T-helper 9 cell (primary cell): Measurements from ENCODE around the gene WDR88.
"Not testable (repeated sequence)": the region's sequence is repeated elsewhere in the genome, so short reads cannot be mapped to it uniquely, and the experiment has no call there.

Source experiments
- DNase-seq: peaks from one replicate; pipeline ENCODE4 v3.0.0-alpha.2; 2020
- total RNA-seq, 2 donors: gene quantifications; one replicate each; lab custom pipeline; 2026; lab: John Stamatoyannopoulos, UW

Gene WDR88, protein sequence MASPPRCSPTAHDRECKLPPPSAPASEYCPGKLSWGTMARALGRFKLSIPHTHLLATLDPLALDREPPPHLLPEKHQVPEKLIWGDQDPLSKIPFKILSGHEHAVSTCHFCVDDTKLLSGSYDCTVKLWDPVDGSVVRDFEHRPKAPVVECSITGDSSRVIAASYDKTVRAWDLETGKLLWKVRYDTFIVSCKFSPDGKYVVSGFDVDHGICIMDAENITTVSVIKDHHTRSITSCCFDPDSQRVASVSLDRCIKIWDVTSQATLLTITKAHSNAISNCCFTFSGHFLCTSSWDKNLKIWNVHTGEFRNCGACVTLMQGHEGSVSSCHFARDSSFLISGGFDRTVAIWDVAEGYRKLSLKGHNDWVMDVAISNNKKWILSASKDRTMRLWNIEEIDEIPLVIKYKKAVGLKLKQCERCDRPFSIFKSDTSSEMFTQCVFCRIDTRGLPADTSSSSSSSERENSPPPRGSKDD
- 0 reads per million in 2 donors for total RNA-seq

DNA sequence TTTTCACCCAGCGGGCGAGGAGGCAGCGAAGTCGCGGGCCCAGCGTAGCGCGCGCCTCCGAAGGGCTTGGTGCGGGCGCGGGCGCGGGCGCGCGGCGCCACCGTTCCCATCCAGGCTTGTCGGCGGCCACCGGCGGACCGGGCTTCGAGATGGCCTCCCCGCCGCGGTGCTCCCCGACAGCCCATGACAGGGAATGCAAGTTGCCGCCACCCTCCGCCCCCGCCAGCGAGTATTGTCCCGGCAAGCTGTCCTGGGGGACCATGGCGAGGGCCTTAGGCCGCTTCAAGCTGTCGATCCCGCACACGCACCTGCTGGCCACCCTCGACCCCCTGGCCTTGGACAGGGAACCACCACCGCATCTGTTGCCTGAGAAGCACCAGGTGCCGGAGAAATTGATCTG, at the start of gene WDR88:
Gene WDR88 (plus strand): TSS at position 94 of the 400 bp plus-strand sequence. CDS start 56 bp downstream, at position 150.
- no peak for DNase-seq

DNA sequence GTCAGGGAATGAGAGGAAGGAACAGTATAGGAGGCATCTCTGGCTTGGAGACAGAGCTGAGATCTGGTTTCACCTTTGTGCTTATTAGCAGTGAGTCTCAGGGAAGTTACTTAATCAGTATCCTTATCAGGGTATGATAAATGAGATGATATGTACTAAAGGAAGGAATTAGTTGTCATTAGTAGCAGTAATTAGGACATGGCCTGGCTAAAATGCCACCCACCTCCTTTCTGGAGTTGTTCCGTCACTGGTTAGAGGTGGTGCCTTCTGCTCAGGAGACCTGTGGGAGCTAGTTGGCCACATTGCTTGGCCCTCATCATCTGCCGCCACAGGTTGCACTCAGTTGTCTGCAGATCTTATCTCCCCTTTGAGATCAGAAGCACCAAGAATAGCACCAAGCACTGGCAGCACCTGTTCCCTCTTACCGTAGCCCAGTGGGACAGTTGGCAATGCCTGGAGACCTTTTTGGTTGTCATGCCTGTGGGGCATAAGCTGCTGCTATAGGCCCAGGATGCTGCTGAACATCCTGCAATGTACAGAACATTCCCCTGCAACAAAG, 46.3 kb upstream of the WDR88 start:
- DNase-seq: no peak

DNA sequence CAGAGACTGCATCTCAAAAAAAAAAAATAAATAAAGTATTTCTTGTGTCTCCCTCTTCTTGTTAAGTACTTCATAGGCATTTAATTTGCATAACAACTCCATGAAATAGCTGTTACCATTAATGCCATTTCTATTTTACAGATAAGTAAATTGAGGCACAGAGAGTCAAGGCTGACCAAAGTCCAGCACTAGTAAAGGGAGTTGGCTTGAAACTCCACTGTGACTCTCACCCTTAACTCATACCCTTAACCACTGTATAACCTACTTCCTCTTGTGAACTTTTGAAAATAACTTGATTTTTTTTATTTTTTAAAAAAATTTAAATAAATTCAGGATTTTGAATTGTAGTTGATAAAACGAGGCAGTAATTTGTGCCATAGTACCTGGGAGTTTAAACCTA, 45.0 kb upstream of the WDR88 start:
- no peak for DNase-seq

DNA sequence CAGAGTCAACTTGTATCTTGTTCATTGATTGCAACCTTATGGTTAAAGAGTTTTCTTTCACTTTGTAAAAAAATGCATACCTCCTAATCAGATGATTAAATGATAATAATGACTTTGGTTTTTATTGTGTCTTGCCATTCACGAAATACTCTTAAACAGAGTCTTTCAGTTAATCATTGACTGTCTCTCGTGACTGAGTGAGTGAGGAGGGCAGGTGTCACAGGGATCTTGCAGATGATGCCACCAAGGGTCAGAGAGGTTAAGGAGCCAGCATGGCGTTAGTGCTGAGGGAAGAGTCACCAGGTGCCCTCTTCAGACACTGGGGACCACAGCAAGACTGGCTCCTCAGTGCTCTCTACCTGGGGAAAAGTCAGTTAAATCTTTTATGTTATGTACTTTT, 42.9 kb upstream of the WDR88 start:
- DNase-seq: no peak

DNA sequence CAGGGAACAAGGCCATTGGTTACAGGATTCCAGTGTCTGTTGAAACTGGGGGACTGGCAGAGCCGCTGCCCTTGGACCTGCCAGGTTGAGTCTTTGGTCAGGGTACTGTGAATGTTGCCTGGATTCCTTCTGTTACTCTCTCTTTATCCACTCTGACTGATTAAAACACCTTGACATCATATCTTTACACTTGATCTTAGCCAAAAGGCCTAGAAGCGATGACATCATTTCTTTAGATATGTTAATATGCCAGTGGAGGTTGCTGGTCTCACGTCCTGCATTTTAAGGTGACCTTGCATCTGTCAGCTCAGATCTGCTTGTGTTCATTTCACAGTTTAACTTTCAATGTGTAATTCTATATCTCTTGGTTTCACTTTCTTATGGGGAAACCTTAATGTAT, 41.7 kb upstream of the WDR88 start:
- DNase-seq: no peak

DNA sequence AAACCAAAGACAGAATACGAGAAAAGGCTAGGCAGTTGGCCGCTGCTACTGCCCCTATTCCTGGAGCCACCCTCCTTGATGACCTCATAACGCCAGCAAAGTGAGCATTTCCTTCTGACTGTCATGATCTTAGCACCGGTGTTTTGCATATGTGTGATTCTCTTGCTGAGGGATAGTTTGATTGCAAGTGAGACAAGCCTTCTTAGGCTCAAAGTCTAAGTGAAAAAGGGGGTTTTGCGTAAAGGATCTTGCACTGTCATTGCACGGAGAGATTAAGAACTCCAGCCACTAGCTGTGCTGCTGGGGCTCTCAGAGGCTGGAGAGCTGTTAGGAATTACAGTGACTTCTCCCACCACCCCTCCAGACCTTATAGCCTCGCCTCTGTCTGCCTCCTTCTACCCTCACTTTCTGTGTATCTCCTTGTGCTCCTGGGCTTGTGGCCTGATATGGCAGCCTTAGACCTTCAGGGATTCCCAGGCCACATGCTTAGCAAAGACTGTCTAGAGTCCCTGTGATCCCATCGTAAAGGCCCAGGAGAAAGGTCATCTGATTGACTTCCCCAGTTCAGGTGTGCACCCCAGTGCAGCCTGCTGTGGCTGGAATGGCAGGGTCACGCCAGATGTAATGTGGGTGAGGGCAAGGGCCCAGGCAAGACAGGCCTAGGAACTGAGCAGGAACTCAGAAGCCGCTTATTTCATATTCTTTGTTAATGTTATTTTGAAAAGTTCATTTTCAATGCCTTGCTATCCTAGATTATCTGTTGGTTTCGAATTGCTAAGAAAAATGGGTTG, 38.3 kb upstream of the WDR88 start:
- no peak for DNase-seq

DNA sequence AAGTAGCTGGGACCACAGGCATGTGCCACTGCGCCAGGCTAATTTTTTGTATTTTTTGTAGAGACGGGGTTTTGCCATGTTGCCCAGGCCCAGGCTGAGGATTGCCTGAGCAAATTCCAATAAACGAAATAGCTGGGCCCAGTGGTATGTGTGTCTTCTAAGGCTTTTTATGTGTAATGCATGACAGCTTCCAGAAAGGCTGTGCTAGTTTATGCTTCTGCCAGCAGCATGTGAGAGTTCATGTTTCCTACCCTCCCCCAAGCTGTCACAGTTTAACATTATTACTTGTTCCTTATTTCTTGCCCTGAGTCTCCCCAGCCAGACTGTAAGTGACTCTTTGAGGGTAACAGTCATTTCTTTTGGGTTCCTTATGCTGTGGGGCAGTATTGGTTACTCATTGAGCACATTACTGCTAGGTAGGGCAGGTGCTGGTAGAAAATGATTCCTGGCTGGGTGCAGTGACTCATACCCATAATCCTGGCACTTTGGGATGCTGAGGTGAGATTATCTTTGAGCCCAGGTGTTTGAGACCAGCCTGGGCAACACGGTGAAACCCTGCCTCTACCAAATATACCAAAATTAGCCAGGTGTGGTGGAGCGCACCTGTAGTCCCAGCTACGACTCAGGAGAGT, 37.4 kb upstream of the WDR88 start:
- DNase-seq: no peak

DNA sequence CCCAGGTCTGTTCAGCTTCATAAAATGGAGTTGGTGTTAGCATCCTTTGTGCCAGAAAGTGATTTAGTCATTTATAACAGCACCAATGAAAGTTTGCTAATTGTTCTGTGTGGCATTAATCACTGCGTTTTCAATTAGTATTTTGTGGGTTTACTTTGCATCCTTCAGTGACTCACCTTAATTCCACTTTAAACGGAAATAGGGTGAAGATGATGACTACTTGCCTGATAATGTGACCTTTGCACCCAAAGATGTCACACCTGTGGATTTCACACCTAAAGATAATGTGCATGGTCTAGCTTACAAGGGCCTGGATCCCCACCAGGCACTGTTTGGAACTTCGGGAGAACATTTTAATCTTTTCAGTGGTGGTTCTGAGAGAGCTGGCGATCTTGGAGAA, 35.9 kb upstream of the WDR88 start:
- no peak for DNase-seq

DNA sequence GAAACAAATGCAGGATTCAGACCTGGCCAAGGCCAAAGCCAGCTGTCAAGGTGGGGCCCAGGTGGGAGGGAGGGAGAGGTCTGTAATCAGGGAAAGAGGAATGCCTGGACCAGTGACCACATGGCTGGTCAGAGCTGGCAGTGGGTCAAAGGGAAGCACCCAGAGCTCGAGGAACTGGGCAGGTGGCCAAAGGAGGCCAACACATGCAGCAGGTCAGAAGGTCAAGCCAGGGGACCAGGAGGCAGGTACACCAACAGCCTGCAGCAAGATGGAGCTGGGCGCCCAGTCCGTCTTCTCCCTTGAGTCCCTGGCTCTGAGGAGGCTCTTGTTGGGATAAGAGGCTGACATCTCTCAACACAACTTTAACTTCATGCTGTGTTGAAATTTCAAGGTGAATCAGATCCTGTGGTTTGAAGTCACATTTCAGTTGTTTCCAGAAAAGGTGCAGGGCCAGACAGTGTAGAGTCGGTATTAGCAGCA, 33.8 kb upstream of the WDR88 start:
- no peak for DNase-seq

DNA sequence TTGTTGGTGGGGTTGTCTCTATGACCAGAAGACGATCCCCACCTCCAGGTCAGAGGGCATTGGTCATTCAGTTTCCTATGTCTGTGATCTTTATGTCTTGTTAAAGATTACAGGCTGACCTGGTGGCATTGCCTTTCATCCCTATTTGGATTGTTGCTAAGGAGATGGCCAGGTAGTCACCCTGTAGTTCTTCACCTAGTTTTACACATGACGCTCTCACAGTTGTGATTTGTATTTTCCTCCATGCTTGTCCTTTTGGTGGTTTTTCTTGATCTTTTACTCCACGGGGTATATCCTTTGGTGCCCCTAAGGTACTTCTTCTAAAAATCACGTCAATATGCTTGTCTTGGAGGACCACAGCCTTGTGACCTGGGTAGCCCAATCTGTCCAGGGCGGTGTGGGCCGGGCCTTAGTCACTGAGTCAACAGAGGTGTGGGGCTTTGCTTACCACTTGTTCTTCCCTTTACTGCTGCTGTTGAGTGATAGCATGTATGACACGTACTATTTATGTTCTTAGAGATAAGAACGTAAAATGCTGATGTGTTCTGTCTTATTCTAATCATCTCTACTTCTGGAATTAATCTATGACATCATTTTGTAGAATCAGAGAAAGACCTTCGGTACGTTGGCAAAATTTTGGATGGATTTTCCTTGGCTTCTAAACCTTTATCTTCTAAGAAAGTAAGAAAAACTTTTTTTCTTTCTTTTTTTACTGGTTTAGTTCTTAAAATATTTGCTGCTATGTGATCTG, 30.8 kb upstream of the WDR88 start:
- no peak for DNase-seq

DNA sequence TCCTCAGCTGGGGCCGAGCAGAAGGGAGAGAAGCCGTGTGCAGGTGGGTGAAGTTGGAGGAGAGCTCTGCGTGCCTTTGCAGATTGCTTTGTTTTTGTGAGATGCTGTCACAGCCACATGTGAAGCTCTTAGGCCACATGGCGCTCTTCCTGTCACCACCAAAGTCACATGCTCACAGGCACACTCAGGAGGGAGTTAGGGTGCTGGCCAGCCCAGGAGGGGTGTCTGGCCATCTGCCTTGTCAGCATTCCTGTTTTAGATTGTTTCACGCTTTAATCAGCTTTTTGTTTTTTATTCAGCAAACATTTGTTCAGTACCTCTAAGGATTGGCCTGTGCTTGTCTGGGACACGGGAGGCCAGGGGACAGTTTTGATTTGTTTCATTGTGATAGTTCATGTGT, 29.0 kb upstream of the WDR88 start:
- DNase-seq: no peak

DNA sequence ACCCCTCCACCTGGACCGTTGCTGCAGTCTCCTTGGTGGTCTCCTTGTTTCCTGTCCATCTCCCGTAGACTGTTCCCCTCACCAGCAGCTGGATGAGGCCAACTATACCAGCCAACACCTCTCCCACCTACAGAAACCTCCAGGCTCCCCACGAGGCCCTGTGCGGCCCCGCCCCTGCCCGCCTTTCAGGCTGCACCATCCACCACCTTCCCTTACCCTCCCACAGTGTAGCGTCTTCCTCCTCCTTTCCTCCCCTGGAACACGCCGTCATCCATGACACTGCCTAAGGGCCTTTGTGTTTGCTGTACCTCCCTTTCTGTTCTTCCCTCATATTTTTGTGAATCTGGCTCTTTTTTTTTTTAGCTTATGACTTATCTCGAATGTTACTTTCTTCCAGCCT, 23.8 kb upstream of the WDR88 start:
- DNase-seq: no peak

DNA sequence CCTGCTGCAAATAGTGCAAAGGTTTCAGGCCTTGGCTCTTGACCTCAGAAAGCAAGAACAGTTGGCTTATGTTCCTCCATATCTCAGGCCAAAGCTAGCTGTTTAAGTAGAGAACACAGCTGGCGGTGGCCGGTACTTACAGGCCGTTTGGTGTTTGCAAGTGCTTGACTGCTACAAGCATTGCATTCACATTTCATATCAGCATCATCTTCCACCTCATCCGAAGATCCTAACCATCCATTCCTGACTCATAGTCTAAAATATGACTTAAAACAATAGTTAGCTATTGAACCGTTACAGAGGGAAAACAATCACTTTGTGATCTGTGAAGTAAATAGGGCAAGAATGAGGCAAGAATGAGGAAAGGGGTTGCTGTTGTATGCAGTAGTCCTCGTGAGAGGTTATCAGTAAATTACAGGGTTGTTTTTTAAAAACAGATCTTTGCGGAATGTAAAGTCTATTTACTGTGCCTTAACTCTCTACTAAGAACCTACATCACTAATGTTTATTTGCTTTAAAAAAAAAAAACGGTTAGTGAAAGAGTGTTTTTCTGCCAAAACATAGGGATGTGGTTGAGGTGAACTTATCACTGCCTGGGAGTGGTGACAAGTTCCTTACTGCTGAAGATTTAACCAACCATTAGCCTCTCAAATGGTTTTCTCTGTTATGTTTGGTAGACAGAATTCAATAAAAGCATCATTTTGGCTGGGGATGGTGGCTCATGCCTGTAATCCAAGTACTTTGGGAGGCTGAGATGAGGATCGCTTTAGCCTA, 21.6 kb upstream of the WDR88 start:
- DNase-seq: no peak

DNA sequence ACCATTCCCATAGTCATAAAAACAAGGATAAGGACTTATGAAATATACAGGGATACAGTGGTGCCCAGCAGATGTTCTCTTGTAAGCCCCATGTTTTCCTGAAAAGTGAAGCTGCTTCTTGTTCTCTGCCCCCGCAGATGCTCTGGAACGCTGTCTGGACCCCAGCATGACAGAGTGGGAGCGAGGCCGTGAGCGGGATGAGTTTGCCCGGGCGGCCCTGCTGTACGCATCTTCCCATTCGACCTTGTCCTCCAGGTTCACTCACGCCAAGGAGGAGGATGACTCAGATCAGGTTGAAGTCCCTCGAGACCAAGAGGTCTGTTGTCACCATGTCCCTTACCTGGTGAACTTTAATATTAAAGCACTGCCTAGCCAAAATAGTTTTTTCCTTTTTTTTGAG, 20.3 kb upstream of the WDR88 start:
- DNase-seq: no peak

DNA sequence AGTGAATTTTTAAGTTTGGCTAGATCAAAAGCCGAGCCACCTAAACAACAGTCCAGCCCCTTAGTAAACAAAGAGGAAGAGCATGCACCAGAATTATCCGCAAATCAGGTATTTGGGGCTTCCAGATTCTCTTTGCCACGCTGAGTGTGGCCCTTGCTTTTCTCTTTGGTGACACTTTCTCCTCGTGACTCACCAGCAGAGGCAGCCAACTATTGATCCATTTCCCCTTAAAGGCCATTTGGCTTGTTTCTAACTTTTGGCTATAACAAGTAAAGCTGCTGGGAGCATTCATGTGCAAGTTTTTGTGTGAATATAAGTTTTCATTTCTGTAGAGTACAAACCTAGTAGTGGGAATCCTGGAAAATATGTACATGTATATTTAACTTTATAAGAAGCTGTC, 17.6 kb upstream of the WDR88 start:
- no peak for DNase-seq

DNA sequence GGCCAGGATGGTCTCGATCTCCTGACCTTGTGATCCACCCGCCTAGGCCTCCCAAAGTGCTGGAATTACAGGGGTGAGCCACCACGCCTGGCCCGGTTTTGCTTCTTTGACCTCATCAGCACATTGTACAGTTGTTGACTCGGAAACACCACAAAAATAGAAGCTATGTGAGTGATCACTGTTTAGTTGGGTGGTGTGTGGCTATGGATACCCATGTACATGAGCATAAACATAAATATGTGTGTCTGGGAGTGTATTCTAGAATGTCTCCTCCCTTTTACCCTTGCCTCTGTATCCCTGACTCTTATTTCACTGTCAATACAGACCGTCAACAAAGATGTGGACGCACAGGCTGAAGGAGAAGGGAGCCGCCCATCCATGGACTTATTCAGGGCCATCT, 14.4 kb upstream of the WDR88 start:
- DNase-seq: no peak

DNA sequence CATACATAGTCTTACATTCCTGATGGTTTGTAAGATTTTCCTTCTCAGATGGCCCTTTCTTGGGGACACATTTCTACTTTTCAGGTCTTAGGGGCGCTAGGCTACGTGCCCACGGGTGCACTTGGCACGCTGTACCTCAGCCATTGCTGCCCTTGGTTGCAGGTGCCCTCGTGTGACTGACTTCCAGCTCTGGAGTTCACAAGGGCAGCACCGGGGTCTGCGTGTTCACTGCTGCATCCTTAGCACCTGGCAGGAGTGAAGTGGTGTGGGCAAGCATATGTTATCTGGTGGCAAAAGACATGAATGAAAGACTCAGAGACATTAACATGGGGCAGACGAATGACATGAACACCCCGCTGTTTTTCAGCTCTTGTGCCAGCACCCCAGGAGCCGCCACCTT, 13.3 kb upstream of the WDR88 start:
- no peak for DNase-seq

DNA sequence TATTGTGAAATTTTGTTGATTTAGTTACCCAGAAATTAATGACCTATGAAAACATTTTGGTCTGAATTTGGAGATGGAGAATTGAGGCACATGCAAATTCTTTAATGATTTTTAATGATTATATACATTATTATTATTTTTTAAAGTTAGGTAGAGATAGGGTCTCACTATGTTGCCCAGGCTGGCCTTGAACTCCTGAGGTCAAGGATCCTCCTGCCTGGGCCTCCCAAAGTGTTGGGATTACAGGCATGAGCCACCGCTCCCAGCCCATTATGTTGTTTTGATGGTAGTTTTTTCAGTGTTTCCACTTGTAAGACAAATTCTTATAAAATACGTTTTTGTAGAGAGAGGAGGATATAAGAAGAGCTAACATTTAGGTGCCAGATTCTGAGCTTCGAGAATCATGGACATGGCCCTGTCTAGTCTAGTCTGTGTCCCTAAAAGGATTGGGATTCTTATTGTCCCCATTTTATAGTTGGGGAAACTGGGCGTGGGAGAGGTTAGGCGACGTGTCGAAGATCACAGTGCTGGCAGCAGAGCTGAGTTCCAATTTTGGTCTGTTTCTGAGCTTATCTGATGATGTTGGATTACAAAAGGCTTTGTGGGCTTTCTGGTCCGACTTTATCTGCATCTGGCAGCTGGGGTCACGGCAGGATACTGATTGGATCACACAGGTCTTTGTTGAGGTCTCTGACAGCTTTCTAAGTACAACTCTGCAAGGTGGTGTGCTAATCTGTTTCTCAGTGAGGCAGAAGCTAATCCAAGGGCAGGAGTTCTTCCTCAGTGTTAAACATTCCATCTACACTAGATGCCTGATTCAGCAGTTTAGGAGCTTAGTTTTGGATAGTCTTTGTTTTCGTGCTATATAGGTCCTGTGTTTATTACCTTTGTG, 7.5 kb upstream of the WDR88 start:
- no peak for DNase-seq

DNA sequence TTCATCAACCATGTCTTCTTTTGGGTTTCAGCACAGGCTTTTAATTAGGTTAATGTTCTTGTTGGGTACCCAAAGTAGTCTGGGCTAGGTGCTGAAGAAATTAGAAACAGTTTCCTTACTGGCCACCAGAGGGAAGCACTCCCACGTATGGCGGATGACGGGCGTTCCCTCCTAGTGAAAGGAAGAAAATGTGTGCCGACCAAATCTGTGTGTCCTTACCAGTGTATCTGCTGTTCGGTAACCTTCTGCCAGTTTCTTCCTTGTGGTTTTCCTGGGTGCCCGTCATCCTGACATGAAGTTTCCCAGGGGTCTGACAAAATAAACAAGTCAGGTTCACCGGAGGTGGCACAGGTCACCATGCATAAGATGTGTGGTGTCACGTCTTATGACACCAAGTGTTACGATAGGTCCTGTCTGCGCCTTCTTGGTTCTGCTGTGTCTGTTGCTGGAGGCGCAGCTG, 6.0 kb upstream of the WDR88 start:
- peak; percentile 27 for DNase-seq

DNA sequence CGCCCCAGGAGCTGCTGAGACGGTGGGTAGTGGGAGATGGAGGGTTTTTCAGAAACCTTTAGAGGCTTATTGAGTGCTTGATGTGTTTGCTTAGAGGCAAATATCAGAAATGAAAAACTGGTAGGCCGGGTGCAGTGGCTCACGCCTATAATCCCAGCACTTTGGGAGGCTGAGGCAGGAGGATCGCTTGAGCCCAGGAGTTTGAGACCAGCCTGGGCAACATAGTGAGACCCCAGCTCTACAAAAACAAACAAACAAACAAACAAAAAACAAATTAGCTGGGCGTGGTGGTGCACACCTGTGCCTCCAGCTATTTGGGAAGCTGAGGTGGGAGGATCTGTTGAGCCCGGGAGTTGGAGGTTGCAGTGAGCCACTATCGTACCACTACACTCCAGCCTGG, 5.2 kb upstream of the WDR88 start:
- not testable (repeated sequence) for DNase-seq
